Stimulated activated CD4-positive, alpha-beta T cell treated with anti-CD3 and anti-CD28 coated beads, Interleukin-4, amount 100 ng/mL, for 24 hours (primary cell): ENCODE results near the gene RSPH4A.
"Not testable (repeated sequence)": the region's sequence is repeated elsewhere in the genome, so short reads cannot be mapped to it uniquely, and the experiment has no call there.

Source experiments
- DNase-seq: peaks from one replicate; pipeline ENCODE4 v3.0.0-alpha.2; 2020

RSPH4A gene

GRCh38 chr6:116615937-116616736 is at the start of gene RSPH4A:
Gene RSPH4A, plus strand, starts transcription at chr6:116616479. Its CDS starts 145 bp downstream, at chr6:116616624.
- peak; percentile 70 for DNase-seq

DNA sequence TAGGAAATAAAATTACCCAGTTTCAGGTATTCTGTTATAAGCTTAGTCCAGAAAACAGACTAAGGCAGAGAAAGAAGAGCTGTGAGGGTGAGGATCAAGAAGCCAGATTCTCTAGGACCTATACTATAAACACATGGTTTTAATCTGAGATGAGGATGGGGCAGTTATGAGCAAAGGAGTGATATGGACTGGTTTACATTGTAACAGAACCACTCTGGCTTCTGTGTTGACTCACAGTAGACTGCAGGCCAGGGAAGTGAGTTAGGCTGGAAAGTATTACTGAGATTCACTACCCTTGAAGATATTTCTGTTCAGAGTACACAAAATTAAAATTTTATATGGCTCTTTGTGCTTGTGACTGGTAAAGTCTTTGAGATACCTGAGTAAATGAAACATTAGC is 48.2 kb upstream of the RSPH4A start:
- DNase-seq = no peak

- no peak for DNase-seq
These were observed 47.2 kb upstream of the RSPH4A start for GRCh38 chr6:116568821-116569755.

DNA sequence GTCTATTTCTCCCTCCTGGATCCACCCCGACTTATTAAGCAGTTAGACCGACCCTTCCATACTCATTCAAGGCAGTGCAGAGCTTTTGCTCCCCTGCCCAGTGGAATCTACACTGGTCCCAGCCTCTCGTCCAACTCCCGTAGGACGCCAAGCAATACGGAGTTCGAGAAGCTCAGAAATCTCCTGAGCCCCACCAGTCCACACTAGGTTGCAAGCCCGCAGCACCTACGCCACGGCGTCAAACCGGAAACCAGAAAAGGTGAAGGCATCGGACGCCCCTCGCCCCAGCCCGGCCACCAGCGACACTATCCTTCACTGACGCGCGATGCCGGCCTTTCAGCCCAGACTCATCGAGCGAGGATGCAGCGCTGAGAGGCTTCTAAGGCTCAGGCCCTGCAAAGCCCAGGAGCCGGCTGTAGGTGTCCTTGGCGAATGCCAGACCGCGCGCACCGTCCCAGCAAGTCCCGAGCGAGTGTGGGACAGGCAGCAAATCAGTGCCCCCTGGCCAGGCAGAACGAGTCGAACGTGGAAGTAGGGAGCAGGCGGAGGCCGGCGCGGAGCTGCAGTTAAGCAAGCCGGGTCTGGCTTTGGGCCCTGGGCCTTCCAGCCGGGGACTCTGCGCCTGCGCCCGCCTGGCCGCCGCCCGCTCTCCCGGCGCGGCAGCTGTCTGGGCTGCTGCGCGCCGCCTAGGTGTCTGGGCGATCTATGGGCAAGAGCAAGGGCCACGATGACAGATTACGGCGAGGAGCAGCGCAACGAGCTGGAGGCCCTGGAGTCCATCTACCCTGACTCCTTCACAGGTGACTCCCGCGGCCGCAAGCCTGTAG is 45.2 kb upstream of the RSPH4A start, which contains the start of gene RWDD1:
Gene RWDD1, plus strand, starts transcription at position 649 of the 827 bp plus-strand sequence. Its CDS starts 79 bp downstream, at position 728.
- peak; percentile 99 for DNase-seq

- DNase-seq = no peak
These were observed 44.6 kb upstream of the RSPH4A start for GRCh38 chr6:116571683-116572000.

DNA sequence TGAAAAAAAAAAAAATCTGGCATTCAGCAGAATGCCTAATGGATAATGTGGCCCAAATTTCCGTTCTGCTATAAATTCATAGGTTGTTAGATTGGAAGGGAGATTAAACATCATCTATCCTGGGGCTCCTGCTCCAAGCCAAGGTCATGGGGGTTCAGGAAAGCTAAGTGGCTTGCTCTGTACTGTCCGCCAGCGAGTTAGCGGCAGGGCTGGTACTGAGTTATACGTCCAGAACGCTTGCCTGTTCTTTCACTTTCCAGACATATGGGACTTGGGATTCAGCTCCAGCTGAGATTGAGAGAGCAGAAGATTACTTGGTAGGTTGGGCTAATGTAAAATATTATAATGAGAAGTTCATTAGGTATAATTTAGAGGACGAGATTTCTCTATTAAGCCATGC is 44.1 kb upstream of the RSPH4A start:
- DNase-seq = no peak

GRCh38 chr6:116575227-116575626 is 41.1 kb upstream of the RSPH4A start:
- no peak for DNase-seq

GRCh38 chr6:116577486-116577885 is 38.8 kb upstream of the RSPH4A start:
- DNase-seq = no peak

DNA sequence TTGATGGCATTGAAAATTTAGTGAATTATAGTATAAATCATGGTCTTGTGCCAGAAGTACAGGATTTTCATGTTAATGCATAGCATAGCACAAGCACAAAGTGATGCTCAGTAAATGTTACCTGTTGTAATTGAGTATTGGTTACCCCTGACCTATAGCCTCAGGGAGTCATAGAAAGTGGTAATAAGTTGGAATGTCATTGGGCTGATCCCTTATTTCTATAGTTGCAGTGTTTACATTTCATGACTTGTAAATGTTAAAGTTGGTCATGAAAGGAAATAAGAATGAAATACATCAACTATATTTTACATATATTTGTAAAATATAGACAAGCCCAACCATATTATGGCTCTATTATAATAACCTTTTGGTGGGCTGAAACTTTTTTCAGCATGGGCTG is 37.9 kb upstream of the RSPH4A start:
- no peak for DNase-seq

- DNase-seq = no peak
These were observed 37.1 kb upstream of the RSPH4A start for GRCh38 chr6:116579143-116579542.

DNA sequence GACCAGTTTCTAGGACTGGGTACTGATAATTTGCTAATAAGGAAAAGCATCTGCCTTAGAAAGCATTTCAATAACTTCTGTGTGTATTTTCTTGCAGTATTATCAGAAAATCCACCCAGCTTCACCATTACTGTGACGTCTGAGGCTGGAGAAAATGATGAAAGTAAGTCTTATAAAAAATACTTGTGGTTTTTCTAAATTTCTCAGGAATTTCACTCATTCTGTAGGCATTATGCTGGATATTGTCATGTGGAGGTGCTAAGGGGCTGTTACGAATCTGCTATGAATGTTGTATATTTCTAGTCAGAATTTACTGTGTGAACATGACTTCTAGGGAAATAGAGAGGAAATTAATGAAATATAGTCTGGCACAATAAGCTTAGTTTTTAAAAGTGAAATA is 36.1 kb upstream of the RSPH4A start:
- no peak for DNase-seq

GRCh38 chr6:116586276-116586675 is 30.0 kb upstream of the RSPH4A start:
- no peak for DNase-seq

DNA sequence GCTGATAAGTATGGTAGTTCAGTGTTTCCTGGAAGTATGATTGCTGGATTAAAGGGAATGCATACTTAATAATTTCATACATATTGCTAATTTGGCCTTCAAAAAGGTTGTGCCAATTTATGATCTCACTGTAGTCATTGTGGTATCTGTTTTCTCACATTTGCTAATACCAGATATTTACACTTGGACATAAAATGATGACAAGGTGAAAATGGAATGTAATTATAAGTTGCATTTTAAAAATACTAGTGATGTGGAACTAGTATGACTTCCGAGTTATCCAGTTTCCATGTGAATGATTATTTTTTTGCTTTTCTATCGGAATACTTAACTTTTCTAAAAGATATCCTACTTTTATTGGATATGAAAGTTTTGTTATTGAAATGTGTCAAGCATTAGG is 29.5 kb upstream of the RSPH4A start:
- no peak for DNase-seq

GRCh38 chr6:116595247-116595646 is 21.0 kb upstream of the RSPH4A start:
- no peak for DNase-seq

DNA sequence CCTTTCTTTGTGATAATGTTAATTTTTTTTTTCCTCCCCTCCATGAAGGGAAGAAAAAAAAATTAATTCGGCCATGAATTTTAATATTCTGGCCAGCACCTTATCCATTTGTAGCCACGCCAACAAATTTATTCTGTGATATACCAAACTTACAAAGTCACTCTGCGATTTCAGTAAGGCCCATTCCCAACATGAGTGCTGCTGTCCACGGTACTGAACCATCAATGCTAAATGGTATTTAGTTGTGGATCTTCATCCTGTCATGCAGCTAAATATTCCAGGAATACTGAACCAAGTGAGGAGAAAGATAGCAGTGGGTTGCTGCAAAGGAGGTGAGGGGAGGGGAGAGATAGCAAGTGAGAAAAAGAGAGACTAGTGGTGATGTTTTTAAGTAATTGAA is 19.5 kb upstream of the RSPH4A start:
- no peak for DNase-seq

DNA sequence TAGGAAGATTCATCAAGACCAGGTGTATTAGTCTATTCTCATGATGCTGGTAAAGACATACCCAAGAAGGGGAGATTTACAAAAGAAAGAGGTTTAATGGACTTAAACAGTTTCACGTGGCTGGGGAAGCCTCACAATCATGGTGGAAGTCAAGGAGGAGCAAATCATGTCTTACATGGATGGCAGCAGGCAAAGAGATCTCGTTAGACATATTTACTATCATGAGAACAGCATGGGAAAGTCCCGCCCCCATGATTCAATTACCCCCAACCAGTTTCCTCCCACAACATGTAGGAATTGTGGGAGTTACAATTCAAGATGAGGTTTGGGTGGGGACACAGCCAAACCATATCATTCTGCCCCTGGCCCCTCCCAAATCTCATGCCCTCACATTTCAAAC is 12.4 kb upstream of the RSPH4A start:
- not testable (repeated sequence) for DNase-seq

DNA sequence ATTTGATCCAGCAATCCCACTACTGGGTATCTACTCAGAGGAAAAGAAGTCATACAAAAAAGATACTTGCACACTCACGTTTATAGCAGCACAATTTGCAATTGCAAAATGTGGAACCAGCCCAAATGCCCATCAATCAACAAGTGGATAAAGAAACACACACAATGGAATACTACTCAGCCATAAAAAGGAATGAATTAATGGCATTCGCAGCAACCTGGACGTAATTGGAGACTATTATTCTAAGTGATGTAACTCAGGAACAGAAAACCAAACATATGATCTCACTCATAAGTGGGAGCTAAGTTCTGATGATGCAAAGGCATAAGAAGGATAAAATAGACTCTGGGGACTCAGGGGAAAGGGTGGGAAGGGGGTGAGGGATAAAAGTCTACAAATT is 11.4 kb upstream of the RSPH4A start:
- not testable (repeated sequence) for DNase-seq

GRCh38 chr6:116605935-116606334 is 10.3 kb upstream of the RSPH4A start:
- DNase-seq = no peak

DNA sequence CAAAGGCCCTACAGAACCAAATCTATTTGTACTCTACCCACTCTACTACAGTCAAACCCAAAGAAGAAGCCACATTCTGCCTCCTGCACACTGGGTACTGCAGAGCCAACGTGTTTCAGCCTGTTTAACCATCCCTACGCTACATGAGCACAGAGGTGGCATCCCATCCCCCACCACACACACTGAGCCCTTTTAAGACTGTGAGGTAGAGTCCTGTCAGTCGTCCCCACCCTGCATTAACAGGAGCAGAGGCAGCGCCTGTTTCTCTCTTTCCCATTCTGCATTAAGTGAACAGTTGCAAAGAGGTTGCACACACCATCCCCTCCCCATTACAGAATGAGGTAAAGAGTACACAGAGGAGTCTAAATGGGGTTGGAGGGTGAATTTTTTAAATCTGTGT is 5.2 kb upstream of the RSPH4A start:
- DNase-seq = no peak

DNA sequence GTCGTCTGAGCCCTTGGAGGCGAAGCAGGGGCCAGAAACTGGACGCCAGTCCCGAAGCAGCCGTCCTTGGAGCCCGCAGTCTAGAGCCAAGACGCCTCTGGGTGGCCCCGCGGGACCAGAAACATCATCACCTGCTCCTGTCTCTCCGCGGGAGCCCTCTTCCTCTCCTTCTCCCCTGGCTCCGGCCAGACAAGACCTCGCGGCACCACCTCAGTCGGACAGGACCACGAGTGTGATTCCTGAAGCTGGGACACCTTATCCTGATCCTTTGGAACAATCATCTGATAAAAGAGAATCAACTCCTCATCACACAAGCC is 416 bp downstream of the RSPH4A start:
- no peak for DNase-seq

- no peak for DNase-seq
These were observed 7.9 kb downstream of the RSPH4A start for GRCh38 chr6:116624036-116624805.

- DNase-seq = no peak
These were observed 9.6 kb downstream of the RSPH4A start for GRCh38 chr6:116625872-116626271.
